Stimulated activated CD4-positive, alpha-beta T cell treated with anti-CD3 and anti-CD28 coated beads, Interleukin-1b, Interleukin-23, amount 100 ng/mL, for 24 hours (primary cell): Measurements from ENCODE around the gene CENPI.
A peak's percentile ranks its signal among the peaks of the same experiment; 100 is the strongest.
"Not testable (repeated sequence)": the region's sequence is repeated elsewhere in the genome, so short reads cannot be mapped to it uniquely, and the experiment has no call there.

Experiments
- DNase-seq, 4 experiments: peaks; one replicate each; pipeline ENCODE4 v3.0.0-alpha.2; 2020; ENCODE audit warnings: low read depth in 4 of 4, low spot score in 1 of 4

CENPI gene, protein sequence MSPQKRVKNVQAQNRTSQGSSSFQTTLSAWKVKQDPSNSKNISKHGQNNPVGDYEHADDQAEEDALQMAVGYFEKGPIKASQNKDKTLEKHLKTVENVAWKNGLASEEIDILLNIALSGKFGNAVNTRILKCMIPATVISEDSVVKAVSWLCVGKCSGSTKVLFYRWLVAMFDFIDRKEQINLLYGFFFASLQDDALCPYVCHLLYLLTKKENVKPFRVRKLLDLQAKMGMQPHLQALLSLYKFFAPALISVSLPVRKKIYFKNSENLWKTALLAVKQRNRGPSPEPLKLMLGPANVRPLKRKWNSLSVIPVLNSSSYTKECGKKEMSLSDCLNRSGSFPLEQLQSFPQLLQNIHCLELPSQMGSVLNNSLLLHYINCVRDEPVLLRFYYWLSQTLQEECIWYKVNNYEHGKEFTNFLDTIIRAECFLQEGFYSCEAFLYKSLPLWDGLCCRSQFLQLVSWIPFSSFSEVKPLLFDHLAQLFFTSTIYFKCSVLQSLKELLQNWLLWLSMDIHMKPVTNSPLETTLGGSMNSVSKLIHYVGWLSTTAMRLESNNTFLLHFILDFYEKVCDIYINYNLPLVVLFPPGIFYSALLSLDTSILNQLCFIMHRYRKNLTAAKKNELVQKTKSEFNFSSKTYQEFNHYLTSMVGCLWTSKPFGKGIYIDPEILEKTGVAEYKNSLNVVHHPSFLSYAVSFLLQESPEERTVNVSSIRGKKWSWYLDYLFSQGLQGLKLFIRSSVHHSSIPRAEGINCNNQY

DNA sequence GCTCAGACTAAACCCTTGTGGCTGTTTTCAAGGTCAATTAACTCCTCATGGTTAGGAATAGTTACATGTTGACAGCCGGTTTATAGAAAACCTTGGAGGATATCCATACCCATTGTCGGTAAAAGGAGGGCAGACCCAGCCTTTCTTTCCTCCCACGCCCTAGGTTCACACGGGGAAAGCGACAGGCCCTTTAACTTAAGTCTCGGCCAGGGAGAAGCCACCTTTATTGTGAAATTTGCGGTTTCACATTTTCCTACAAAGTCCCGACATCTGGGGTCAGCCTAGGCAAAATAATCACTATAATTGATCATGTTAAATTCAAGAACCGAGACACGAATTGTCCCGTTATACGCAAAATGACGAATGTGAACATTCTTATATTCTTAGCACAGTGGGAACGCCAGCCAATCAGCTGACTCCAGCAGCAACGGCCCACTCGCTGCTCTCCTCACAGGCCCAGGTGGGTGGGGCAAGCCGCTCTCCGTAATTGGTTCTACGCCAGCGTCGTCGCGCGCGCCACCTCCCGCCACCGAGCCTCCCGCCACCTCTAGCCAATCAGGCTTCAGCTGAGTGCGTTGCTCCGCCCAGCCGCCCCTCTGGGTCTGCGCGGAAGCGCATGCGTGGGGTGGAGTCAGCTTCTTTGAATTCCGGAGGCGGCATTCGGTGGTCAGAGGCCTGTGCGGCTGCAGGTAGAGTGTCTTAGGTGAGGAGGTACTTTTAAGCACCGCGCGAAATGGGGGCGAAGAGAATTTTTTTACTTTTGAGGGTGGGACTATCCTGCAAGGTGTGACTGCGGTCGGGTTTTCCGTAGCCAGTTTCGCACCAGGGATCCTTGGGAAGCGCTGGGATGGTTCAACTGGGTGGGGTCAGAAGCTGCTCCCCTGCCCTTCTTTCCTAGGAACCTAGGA, at the start of gene CENPI:
Gene CENPI (plus strand): TSS at position 659 of the 908 bp plus-strand sequence. CDS start 2,867 bp downstream, outside the sequence.
- DNase-seq = peak; percentile 65 to 83 (median 74)

GRCh38 chrX:101051153-101051548, 46.9 kb upstream of the CENPI start:
- no peak for DNase-seq

DNA sequence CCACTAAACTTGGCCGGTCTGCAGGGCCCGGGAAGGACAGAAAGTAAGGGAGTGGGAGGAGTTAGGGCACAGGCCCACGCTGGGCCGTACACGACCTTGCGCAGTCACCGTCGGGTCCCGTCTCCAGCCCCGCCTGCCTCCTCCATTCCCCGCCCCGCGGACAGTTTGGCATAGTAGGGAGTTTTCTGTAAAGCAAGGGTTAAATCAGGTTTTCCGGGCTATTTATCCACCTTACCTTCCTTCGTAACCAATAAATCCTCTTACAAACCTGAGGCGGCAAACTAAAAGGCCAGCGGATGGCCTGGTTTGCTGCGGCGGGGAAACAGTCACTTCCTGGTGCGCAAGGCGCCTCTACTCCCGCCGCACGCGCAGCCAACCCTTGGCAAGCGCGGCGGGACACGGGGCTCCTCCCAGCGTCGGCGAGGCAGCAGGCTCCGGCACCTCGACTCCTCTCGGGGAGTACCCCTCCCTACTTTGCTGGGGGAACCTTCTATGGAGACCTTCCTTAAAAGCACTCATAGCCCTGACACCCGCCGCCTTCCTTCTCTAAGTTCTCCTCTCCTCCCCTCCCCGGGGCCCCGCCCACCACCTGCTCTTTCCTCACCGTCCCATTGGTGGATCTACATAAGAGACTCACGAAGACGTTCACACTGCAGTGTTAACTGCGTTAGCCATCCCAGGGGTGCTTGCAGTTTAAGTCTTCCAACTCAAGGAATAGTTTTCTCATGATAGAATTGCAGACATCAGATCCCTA, 46.3 kb upstream of the CENPI start, which contains the start of gene TRMT2B:
Gene TRMT2B (minus strand): TSS at position 563 of the 754 bp plus-strand sequence. CDS start 9,822 bp downstream, outside the sequence.
- DNase-seq = peak; percentile 39 to 74 (median 60)

DNA sequence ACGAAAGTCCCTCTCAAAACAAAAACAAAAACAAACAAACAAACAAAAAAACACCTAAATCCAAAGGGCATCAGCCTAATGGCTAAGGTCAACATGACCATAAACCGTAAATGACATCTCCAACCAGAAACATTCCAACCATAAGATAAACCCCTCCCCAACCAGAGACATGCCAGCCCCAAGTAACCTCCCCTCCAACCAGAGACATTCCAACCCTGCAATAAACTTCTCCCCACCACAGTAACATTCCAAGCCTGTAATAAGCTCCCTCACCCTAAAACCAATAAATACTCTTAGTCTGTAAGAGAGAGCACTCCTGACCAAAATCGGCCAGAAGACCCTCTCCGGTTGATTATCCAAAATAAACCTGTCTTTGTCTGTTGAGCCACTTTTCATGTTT, 41.5 kb upstream of the CENPI start:
- not testable (repeated sequence) for DNase-seq

DNA sequence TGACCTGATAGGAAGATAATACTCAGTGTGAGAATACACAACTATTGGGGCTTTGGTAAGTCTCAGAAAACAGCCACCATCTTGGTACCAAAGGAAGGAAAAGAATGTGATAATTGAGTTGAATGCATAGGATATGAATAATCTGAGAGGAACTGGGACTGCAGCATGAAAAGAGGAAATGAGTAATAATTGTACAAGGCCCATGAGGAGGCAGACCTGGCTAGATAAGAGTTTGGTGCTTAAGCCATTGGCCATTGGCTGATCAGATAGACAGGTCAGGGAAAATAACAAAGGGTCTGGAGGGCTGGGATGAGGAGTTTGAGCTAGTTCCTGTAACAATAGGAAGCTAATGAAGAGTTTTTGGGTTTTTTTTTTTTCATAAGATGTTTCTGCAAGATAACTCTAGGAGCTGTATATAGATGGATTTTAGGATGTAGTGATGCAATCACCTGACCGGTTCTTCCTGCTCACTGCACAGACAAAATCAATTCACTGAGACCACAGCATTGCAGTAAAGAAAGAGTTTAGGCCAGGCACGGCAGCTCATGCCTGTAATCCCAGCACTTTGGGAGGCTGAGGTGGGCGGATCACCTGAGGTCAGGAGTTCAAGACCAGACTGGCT, 40.8 kb upstream of the CENPI start:
- DNase-seq = no peak

- DNase-seq = no peak
Observed at GRCh38 chrX:101062176-101062575, 35.8 kb upstream of the CENPI start.

DNA sequence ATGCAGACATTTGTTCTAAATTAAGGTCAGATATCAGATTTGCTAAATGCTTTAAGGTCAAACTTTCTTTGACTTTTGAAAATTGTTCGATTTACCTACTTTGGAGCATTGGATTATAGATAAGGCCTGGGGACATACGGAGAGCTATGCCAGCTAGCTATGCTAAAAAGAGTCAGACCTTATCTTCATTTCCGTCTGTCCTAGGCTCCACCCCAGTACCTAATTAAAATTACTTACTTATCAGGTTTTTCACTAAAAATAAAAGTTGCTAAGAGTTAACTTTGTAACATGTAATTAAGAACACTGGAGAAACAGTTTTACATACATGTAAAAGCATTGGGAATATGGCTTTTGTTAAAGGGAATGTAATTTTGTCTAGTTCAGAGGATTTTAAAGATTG, 26.4 kb upstream of the CENPI start:
- DNase-seq = no peak

DNA sequence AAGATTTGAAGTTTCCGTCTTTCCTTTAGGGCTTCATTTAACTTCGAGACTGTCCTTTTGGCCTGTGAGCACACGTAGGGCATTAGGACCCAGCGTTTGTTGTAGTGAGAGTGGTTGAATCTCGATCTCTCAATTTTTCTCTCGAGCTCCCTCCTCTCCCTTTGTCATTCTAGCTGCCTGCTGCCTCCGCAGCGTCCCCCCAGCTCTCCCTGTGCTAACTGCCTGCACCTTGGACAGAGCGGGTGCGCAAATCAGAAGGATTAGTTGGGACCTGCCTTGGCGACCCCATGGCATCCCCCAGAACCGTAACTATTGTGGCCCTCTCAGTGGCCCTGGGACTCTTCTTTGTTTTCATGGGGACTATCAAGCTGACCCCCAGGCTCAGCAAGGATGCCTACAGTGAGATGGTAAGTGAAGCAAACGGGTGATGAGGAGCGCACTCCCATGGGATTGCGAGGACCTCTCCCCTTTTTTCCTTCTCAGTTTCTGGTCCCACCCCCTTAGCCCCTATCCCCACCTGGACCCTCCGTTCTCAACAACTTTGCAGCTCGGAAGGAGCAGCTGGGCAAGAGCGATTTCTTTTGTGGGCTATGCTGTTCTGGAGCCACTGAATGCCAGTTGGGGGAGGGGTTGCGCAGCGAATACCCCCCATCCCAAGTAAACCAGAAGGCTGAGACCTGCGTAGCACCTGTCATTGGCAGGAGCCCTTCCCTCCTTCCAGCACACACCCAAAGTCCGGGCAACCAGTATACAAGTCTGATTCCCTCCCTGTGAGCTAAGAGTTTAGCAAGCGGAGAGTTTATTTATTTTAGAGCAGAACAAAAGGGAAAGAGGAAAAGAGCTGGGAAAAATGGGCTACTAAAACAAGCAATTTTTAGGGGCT, 19.0 kb upstream of the CENPI start, which contains the start of gene TMEM35A:
Gene TMEM35A (plus strand): TSS at position 164 of the 883 bp plus-strand sequence. CDS start 124 bp downstream, at position 288.
- DNase-seq = no peak

DNA sequence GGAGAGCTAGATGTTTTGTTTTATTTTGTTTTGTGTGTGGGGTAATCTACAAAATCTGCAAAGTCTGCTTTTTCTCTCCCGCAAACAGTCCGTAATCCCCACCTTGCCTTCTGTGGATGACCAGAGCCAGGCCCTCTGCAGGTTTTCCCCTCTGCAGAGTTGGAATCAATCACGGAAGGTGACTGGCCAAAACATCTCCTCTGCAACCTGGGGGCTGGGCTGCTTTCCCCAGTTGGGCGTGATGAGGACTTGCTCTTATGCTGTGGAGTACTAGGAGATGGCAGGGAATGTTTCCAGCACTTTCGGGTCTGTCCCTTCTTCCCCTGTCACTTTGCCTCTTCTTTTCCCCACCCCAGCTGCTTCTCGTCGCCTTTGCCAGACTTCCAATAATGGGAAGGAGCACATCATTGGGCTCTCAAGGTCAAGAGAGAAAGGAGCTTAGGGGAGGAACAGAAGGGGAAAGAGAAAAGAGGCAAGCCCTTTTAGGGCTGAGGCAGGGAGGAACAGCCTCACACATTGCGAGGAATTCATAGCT, 18.2 kb upstream of the CENPI start:
- DNase-seq = no peak

GRCh38 chrX:101080326-101081124, 17.5 kb upstream of the CENPI start:
- no peak for DNase-seq

- DNase-seq = no peak
Observed at GRCh38 chrX:101081231-101081630, 16.8 kb upstream of the CENPI start.

DNA sequence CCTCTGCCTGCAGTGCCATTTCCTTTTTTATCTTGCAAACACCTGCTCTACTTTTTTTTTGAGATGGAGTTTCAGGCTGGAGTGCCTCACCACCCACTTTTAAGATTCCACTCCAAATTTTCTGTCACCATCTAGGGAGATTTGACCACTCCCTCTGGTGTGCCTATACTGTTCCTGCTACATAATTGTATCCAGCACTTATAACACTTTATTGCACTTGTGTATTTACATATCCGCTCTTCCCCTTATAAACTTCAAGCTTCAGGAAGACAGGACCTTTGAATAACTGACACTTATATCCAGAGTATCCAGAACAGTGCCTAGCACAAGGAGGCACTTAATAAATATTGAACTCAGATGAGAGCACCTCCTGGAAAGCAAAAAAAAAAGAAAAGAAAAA, 6.2 kb upstream of the CENPI start:
- DNase-seq = no peak

DNA sequence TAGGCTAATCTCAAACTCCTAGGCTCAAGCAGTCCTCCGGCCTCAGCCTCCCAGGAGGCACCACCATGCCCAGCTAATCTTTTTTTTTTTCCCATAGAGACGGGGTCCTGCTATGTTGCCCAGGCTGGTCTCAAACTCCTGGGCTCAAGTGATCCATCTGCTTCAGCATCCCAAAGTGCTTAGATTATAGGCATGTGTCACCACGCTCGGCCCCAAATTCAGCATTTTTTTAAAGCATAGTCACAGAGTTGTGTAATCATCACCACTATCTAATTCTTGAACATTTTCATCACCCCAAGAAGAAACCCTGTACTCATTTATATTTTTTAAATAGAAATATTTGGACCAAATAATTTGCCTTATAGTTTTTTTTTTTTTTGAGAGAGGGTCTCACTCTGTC, 10.3 kb downstream of the CENPI start:
- no peak for DNase-seq

DNA sequence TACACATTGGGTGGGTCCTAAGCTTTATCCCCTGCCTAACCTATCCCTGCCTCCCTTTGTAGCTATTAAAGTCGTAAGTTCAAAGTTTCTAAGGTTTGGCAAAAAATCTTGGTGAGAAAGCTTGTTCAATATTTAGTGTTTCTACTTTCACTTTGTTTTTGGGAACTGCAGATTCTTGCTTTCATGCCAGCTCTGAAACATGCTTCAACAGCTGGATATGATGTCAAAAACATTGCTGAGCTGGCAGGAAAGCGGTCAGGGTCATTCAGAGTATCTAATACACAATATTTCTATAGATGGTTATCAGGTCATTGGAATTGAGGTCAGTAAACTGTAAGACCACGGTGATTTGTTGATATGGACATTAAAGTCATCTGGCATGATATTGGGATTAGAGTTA, 19.7 kb downstream of the CENPI start:
- no peak for DNase-seq

DNA sequence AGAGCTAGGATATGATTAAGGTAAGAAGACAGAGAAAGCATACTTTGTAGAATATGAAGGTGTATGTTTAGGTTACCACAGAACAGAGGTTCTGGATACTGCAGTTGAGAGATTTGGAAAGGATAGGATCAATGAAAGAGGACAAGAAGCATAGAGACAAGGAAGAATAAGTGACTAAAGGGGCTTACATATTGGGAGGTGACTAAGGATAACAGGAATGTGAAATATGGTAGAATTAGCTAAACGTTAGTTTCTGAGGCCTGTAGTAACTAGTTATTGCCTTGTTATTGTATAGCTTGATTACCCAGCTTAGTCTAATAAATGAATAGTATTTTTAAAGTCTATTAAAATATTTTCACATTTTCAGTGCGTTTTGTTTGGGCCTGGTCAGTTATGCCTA, 38.2 kb downstream of the CENPI start:
- DNase-seq = no peak
